ENCODE data around the gene C3orf80. TPM values are rescaled to one million over a fixed set of nuclear protein-coding genes. Genes with fewer than 3 reads are reported as not detected.

The C3orf80 gene
- total RNA-seq, 1 experiment from 2014 or later, result 0.66 TPM

DNA sequence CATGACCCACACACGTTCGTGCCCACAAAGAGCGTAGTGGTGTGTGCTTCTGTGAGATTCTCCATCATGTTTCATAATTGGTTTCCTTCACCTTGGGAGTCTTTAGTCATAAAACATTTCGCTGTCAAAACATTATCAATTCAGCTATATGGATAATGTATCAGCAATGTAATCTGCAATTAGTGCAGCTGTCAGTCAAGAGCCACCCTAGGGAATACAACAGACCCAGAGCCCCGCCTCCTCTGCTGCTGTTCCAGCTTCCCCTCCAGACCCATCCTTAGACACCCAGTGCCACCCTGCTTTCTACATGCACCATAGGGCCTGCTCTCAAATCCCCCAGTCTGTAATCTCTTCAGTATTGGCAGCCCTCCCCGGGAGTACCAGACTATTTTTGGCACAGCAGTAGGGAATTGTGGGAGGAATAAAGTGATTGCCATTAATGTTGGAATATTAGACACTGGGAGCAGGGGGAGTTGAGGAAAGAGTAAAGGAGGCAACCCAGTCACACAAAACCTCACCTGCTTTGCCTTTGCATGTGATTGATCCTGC lies 31.5 kb upstream of the C3orf80 start (continued):
- TF ChIP-seq, protein P1, sequence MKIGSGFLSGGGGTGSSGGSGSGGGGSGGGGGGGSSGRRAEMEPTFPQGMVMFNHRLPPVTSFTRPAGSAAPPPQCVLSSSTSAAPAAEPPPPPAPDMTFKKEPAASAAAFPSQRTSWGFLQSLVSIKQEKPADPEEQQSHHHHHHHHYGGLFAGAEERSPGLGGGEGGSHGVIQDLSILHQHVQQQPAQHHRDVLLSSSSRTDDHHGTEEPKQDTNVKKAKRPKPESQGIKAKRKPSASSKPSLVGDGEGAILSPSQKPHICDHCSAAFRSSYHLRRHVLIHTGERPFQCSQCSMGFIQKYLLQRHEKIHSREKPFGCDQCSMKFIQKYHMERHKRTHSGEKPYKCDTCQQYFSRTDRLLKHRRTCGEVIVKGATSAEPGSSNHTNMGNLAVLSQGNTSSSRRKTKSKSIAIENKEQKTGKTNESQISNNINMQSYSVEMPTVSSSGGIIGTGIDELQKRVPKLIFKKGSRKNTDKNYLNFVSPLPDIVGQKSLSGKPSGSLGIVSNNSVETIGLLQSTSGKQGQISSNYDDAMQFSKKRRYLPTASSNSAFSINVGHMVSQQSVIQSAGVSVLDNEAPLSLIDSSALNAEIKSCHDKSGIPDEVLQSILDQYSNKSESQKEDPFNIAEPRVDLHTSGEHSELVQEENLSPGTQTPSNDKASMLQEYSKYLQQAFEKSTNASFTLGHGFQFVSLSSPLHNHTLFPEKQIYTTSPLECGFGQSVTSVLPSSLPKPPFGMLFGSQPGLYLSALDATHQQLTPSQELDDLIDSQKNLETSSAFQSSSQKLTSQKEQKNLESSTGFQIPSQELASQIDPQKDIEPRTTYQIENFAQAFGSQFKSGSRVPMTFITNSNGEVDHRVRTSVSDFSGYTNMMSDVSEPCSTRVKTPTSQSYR (CRISPR knock-in tag; IDR thresholded peaks at IDR 0.05), result no peak
- TF ChIP-seq NR3C1 (CRISPR knock-in tag; conservative IDR thresholded peaks at IDR 0.05; ENCODE audit: low read depth), result no peak
- TF ChIP-seq, protein P2, sequence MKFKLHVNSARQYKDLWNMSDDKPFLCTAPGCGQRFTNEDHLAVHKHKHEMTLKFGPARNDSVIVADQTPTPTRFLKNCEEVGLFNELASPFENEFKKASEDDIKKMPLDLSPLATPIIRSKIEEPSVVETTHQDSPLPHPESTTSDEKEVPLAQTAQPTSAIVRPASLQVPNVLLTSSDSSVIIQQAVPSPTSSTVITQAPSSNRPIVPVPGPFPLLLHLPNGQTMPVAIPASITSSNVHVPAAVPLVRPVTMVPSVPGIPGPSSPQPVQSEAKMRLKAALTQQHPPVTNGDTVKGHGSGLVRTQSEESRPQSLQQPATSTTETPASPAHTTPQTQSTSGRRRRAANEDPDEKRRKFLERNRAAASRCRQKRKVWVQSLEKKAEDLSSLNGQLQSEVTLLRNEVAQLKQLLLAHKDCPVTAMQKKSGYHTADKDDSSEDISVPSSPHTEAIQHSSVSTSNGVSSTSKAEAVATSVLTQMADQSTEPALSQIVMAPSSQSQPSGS (CRISPR knock-in tag; IDR thresholded peaks at IDR 0.05; ENCODE audit: borderline replicate concordance, low read depth), result no peak
- no peak for TF ChIP-seq OVOL2 (CRISPR knock-in tag; IDR thresholded peaks at IDR 0.05; ENCODE audit: borderline replicate concordance)
- TF ChIP-seq, protein P3, sequence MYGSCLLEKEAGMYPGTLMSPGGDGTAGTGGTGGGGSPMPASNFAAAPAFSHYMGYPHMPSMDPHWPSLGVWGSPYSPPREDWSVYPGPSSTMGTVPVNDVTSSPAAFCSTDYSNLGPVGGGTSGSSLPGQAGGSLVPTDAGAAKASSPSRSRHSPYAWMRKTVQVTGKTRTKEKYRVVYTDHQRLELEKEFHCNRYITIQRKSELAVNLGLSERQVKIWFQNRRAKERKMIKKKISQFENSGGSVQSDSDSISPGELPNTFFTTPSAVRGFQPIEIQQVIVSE (CRISPR knock-in tag; IDR thresholded peaks at IDR 0.05; ENCODE audit: borderline replicate concordance), result no peak

DNA sequence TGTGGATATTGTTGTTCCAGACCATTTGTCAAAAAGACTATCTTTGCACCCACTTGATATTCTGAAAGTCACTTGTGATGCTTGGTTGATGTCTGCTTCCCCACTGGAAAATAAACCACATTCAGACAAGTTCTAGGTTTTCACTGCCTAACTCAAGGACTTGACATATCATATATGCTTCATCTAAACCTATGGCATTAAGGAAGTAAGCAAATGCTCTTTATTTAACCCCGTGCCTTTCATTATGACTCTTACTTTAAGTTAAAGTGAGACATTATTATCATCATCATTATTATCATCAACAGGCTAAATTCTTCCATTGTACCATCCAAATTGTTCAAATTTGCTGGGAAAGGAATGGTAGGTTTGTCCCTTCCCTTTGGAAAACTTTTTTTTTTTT lies 30.8 kb upstream of the C3orf80 start:
- Mint-ChIP-seq H3K27me3 (ENCODE audit: low read depth) (no peaks in the 10 kb centered on the region), H3K4me1 (no peaks in the 10 kb centered on the region)
- no peak for ATAC-seq

DNA sequence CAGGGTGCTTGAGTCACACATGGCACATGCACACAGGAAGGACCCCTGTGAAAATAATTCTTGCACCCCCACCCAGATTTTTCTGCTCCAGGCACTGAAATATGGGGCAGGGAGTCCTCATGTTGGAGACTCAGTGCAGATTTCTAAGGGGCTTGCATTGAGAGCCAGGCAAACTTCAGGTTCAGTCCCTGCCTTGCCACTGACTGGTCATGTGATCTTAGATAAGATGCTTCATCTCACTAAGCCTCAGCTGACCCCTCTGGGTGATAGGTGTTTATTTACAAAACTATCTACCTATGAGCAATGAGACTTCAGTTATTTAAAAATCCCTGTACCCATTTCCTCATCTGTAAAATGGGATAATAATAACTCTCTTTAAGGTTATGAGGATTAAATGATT lies 30.1 kb upstream of the C3orf80 start:
- H3K36me3 Mint-ChIP-seq, result no peaks in the 10 kb centered on the region
- DNase-seq (ENCODE audit: low spot score) (no peak), ATAC-seq (no peak)
- POLR2A ChIA-PET, result no interaction called here
- CTCF ChIA-PET, result no interaction called here
- no peaks in the 10 kb centered on the region for H3K27me3 Mint-ChIP-seq (ENCODE audit: low read depth)
- H3K9me3 Mint-ChIP-seq, result peaks cover 4% of the 10 kb centered on the region; the same call in 1 of the 2 replicates
- H3K4me3 Mint-ChIP-seq, result no peak overlapping the region
- no peak overlapping the region for H3K27ac Mint-ChIP-seq
- H3K4me1 Mint-ChIP-seq, result no peaks in the 10 kb centered on the region
- TF ChIP-seq ZNF423 (CRISPR knock-in tag; IDR thresholded peaks at IDR 0.05) (no peak), FOXP1 (CRISPR knock-in tag; IDR thresholded peaks at IDR 0.05; ENCODE audit: borderline replicate concordance) (no peak), MYBL2 (CRISPR knock-in tag; IDR thresholded peaks at IDR 0.05) (no peak), CBFB (CRISPR knock-in tag; IDR thresholded peaks at IDR 0.05; ENCODE audit: low read depth) (no peak), TCF7 (CRISPR knock-in tag; IDR thresholded peaks at IDR 0.05; ENCODE audit: low read depth) (no peak), SOX15 (CRISPR knock-in tag; IDR thresholded peaks at IDR 0.05) (no peak), TP53 (CRISPR knock-in tag; IDR thresholded peaks at IDR 0.05) (no peak)
- TF ChIP-seq, protein P4, sequence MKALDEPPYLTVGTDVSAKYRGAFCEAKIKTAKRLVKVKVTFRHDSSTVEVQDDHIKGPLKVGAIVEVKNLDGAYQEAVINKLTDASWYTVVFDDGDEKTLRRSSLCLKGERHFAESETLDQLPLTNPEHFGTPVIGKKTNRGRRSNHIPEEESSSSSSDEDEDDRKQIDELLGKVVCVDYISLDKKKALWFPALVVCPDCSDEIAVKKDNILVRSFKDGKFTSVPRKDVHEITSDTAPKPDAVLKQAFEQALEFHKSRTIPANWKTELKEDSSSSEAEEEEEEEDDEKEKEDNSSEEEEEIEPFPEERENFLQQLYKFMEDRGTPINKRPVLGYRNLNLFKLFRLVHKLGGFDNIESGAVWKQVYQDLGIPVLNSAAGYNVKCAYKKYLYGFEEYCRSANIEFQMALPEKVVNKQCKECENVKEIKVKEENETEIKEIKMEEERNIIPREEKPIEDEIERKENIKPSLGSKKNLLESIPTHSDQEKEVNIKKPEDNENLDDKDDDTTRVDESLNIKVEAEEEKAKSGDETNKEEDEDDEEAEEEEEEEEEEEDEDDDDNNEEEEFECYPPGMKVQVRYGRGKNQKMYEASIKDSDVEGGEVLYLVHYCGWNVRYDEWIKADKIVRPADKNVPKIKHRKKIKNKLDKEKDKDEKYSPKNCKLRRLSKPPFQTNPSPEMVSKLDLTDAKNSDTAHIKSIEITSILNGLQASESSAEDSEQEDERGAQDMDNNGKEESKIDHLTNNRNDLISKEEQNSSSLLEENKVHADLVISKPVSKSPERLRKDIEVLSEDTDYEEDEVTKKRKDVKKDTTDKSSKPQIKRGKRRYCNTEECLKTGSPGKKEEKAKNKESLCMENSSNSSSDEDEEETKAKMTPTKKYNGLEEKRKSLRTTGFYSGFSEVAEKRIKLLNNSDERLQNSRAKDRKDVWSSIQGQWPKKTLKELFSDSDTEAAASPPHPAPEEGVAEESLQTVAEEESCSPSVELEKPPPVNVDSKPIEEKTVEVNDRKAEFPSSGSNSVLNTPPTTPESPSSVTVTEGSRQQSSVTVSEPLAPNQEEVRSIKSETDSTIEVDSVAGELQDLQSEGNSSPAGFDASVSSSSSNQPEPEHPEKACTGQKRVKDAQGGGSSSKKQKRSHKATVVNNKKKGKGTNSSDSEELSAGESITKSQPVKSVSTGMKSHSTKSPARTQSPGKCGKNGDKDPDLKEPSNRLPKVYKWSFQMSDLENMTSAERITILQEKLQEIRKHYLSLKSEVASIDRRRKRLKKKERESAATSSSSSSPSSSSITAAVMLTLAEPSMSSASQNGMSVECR (CRISPR knock-in tag; IDR thresholded peaks at IDR 0.05; ENCODE audit: borderline replicate concordance), result no peak

More for the DNA sequence above, 30.8 kb upstream of the C3orf80 start:
- no peaks in the 10 kb centered on the region for H3K36me3 Mint-ChIP-seq
- no peak overlapping the region for H3K27ac Mint-ChIP-seq
- peaks cover 4% of the 10 kb centered on the region; the same call in 1 of the 2 replicates for H3K9me3 Mint-ChIP-seq
- DNase-seq (ENCODE audit: low spot score), result no peak
- no peak overlapping the region for H3K4me3 Mint-ChIP-seq
- TF ChIP-seq, protein P5, sequence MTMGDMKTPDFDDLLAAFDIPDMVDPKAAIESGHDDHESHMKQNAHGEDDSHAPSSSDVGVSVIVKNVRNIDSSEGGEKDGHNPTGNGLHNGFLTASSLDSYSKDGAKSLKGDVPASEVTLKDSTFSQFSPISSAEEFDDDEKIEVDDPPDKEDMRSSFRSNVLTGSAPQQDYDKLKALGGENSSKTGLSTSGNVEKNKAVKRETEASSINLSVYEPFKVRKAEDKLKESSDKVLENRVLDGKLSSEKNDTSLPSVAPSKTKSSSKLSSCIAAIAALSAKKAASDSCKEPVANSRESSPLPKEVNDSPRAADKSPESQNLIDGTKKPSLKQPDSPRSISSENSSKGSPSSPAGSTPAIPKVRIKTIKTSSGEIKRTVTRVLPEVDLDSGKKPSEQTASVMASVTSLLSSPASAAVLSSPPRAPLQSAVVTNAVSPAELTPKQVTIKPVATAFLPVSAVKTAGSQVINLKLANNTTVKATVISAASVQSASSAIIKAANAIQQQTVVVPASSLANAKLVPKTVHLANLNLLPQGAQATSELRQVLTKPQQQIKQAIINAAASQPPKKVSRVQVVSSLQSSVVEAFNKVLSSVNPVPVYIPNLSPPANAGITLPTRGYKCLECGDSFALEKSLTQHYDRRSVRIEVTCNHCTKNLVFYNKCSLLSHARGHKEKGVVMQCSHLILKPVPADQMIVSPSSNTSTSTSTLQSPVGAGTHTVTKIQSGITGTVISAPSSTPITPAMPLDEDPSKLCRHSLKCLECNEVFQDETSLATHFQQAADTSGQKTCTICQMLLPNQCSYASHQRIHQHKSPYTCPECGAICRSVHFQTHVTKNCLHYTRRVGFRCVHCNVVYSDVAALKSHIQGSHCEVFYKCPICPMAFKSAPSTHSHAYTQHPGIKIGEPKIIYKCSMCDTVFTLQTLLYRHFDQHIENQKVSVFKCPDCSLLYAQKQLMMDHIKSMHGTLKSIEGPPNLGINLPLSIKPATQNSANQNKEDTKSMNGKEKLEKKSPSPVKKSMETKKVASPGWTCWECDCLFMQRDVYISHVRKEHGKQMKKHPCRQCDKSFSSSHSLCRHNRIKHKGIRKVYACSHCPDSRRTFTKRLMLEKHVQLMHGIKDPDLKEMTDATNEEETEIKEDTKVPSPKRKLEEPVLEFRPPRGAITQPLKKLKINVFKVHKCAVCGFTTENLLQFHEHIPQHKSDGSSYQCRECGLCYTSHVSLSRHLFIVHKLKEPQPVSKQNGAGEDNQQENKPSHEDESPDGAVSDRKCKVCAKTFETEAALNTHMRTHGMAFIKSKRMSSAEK (CRISPR knock-in tag; IDR thresholded peaks at IDR 0.05; ENCODE audit: borderline replicate concordance), result no peak
- TF ChIP-seq NFYB (CRISPR knock-in tag; conservative IDR thresholded peaks at IDR 0.05; ENCODE audit: low read depth) (no peak), CREM (CRISPR knock-in tag; IDR thresholded peaks at IDR 0.05) (no peak), HMGA2 (CRISPR knock-in tag; IDR thresholded peaks at IDR 0.05) (no peak), ESRRA (CRISPR knock-in tag; IDR thresholded peaks at IDR 0.05; ENCODE audit: borderline replicate concordance) (no peak), CBFB (CRISPR knock-in tag; IDR thresholded peaks at IDR 0.05; ENCODE audit: low read depth) (no peak), TEAD1 (CRISPR knock-in tag; IDR thresholded peaks at IDR 0.05) (no peak)
- ChIA-PET CTCF (no interaction called here), POLR2A (no interaction called here)

Measured in WTC11 (cell line).